ENCODE data around the gene OPCML.
A peak's percentile ranks its signal among the peaks of the same experiment; 100 is the strongest.

Gene OPCML

GRCh38 chr11:132913295-132913694 is 619.0 kb downstream of the OPCML start:
- no peaks in the 10 kb centered on the region for H3K36me3 ChIP-seq (ENCODE audit: low read depth)
- H3K27me3 ChIP-seq (ENCODE audit: insufficient read depth, poor library complexity, severe bottlenecking), result no peaks in the 10 kb centered on the region
- TF ChIP-seq CTCF (IDR thresholded peaks at IDR 0.05; ENCODE audit: poor library complexity, severe bottlenecking), result no peak
- H3K4me1 ChIP-seq (ENCODE audit: insufficient read depth, poor library complexity, severe bottlenecking), result no peaks in the 10 kb centered on the region
- no peak overlapping the region for H3K4me3 ChIP-seq (ENCODE audit: severe bottlenecking)
- no peak overlapping the region for H3K27ac ChIP-seq (ENCODE audit: poor library complexity, severe bottlenecking)
- ATAC-seq (ENCODE audit: low read depth) (no peak), DNase-seq (ENCODE audit: low spot score) (no peak)
- H3K9me3 ChIP-seq (ENCODE audit: severe bottlenecking), result no peaks in the 10 kb centered on the region

- ATAC-seq (ENCODE audit: low read depth) (peak; percentile 63), DNase-seq (ENCODE audit: low spot score) (no peak)
- no peak for TF ChIP-seq CTCF (IDR thresholded peaks at IDR 0.05; ENCODE audit: poor library complexity, severe bottlenecking)
- no peak overlapping the region for H3K4me3 ChIP-seq (ENCODE audit: severe bottlenecking)
- H3K27ac ChIP-seq (ENCODE audit: poor library complexity, severe bottlenecking), result no peak overlapping the region
- no peaks in the 10 kb centered on the region for H3K27me3 ChIP-seq (ENCODE audit: insufficient read depth, poor library complexity, severe bottlenecking)
- no peaks in the 10 kb centered on the region for H3K36me3 ChIP-seq (ENCODE audit: low read depth)
- no peaks in the 10 kb centered on the region for H3K9me3 ChIP-seq (ENCODE audit: severe bottlenecking)
- no peaks in the 10 kb centered on the region for H3K4me1 ChIP-seq (ENCODE audit: insufficient read depth, poor library complexity, severe bottlenecking)
Observed at GRCh38 chr11:132911186-132911585, 621.1 kb downstream of the OPCML start.

GRCh38 chr11:132910011-132910760 is 622.1 kb downstream of the OPCML start:
- no peak overlapping the region for H3K27ac ChIP-seq (ENCODE audit: poor library complexity, severe bottlenecking)
- ATAC-seq (ENCODE audit: low read depth) (no peak), DNase-seq (ENCODE audit: low spot score) (no peak)
- no peaks in the 10 kb centered on the region for H3K36me3 ChIP-seq (ENCODE audit: low read depth)
- H3K4me1 ChIP-seq (ENCODE audit: insufficient read depth, poor library complexity, severe bottlenecking), result no peaks in the 10 kb centered on the region
- TF ChIP-seq CTCF (IDR thresholded peaks at IDR 0.05; ENCODE audit: poor library complexity, severe bottlenecking), result no peak
- no peak overlapping the region for H3K4me3 ChIP-seq (ENCODE audit: severe bottlenecking)
- H3K9me3 ChIP-seq (ENCODE audit: severe bottlenecking), result no peaks in the 10 kb centered on the region
- H3K27me3 ChIP-seq (ENCODE audit: insufficient read depth, poor library complexity, severe bottlenecking), result no peaks in the 10 kb centered on the region

- TF ChIP-seq CTCF (IDR thresholded peaks at IDR 0.05; ENCODE audit: poor library complexity, severe bottlenecking), result no peak
- H3K4me3 ChIP-seq (ENCODE audit: severe bottlenecking), result no peak overlapping the region
- no peak for DNase-seq (ENCODE audit: low spot score)
- ATAC-seq (ENCODE audit: low read depth), result no peak
- no peaks in the 10 kb centered on the region for H3K9me3 ChIP-seq (ENCODE audit: severe bottlenecking)
- no peaks in the 10 kb centered on the region for H3K4me1 ChIP-seq (ENCODE audit: insufficient read depth, poor library complexity, severe bottlenecking)
- H3K36me3 ChIP-seq (ENCODE audit: low read depth), result no peaks in the 10 kb centered on the region
- no peak overlapping the region for H3K27ac ChIP-seq (ENCODE audit: poor library complexity, severe bottlenecking)
- H3K27me3 ChIP-seq (ENCODE audit: insufficient read depth, poor library complexity, severe bottlenecking), result no peaks in the 10 kb centered on the region
Observed at GRCh38 chr11:132909021-132909606, 623.2 kb downstream of the OPCML start.

- TF ChIP-seq CTCF (IDR thresholded peaks at IDR 0.05; ENCODE audit: poor library complexity, severe bottlenecking), result no peak
- H3K27me3 ChIP-seq (ENCODE audit: insufficient read depth, poor library complexity, severe bottlenecking), result no peaks in the 10 kb centered on the region
- H3K9me3 ChIP-seq (ENCODE audit: severe bottlenecking), result no peaks in the 10 kb centered on the region
- DNase-seq (ENCODE audit: low spot score), result no peak
- no peak overlapping the region for H3K4me3 ChIP-seq (ENCODE audit: severe bottlenecking)
- H3K27ac ChIP-seq (ENCODE audit: poor library complexity, severe bottlenecking), result no peak overlapping the region
- no peaks in the 10 kb centered on the region for H3K4me1 ChIP-seq (ENCODE audit: insufficient read depth, poor library complexity, severe bottlenecking)
- no peaks in the 10 kb centered on the region for H3K36me3 ChIP-seq (ENCODE audit: low read depth)
- no peak for ATAC-seq (ENCODE audit: low read depth)
Observed at GRCh38 chr11:132908414-132908810, 623.9 kb downstream of the OPCML start.
